T-helper 2 cell treated with Interferon-gamma antibody and Interleukin-4, amounts not matched to agents 100 ng/mL and 5 ng/mL, for 36 hours (primary cell): ENCODE data around the gene CSRP1. TPM values are rescaled to one million over a fixed set of nuclear protein-coding genes. Genes with fewer than 3 reads are reported as not detected.
"Not testable (repeated sequence)": the region's sequence is repeated elsewhere in the genome, so short reads cannot be mapped to it uniquely, and the experiment has no call there.

Source experiments
- intact Hi-C: fragments of 100-400 bp; cut with micrococcal nuclease; formaldehyde crosslinking; loops from one replicate; pipeline ENCODE4 v1.15.1; 2023
- total RNA-seq: library from RNA; stranded (reverse); gene quantifications from 2 replicates; pipeline ENCODE4 v1.2.3, GENCODE V29; 2022

The CSRP1 gene
- total RNA-seq, 1 donor from 2014 or later = 83.6 TPM

DNA sequence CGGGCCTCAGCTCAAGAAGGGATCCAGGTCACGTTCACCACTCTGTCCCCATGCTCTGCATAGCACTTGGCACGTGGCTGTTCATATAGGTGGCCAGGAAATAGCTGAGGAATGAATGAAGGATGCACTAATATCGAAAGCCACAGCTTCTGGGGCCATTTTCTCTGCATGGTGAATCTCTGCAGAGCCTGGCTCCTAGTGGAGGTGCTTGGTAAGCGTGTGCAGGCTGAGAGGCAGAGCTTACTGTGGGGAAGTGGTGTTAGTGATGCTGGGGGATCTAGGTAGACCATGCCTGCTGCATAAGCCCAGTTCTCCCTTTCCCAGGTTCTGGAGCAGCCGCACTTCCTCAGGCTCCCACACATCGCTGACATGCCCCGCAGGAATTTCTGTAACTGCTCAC, 8.3 kb downstream of the CSRP1 start:
- intact Hi-C loops = no loop called here

DNA sequence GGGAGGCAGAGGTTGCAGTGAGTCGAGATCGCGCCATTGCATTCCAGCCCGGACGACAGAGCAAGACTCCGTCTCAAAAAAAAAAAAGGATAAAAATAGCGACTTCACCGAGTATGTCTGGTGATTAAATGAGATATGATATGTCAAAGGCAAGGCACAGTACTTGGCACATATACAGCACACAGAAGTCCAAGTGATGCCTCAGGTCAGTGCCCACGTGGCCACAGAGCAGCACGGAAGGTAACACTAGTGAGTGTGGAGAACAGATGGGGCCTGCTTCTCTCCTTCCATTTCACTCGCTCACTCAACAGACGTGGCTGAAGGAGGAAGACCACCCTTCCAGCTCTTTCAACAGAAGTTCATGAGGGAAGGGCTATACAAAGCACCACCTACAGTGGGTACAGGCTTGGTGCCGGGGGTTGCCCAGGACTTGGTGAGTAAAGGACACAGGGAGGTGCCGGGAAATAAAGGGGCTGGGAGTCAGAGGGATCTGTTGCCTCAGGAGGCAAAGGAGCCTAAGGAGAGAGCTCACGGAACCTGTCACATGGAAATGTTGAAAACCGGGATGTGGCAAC, 8.9 kb downstream of the CSRP1 start:
- intact Hi-C loops = no loop called here

GRCh38 chr1:201496296-201496690, 10.6 kb downstream of the CSRP1 start:
- intact Hi-C loops = no loop called here

DNA sequence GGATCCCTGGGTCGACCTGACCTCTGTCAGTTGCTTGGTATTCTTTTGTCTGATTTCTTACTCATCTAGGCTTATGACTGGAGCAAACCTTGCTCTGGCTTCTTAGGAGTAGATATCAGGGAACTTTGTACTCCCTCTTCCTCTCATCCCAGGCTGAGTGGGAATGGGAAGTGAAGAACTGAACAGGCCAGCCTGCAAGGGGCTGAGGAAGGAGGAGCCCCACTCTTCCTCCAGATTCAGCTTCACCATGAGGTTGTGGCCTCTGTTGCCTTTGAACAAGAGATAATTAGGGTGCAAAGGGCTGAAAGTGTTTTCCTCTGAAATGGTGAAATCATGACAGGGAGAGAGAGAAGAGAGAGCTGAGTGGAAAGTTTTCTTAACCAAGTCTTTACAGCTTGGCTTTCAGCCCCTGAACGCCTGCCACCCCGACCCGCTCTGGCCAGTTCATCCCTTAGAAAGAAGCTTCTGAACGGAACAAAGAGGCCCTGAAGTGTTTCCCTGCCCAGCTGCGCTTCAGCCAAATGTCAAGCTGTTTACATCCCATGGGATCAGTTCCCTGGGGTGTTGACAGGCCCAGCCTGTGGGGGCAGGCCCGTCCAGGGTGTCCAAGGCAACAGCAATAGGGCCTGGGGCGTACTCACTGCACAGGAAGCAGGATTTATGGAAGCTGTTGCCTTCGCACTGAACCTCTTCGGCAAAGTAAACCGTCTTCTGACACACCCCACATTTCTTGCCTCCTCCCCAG, 11.2 kb downstream of the CSRP1 start:
- intact Hi-C loops = no loop called here

- intact Hi-C loops = no loop called here
These were observed 12.9 kb downstream of the CSRP1 start for GRCh38 chr1:201493757-201494617.

- intact Hi-C loops = not testable (repeated sequence)
These were observed 13.8 kb downstream of the CSRP1 start for GRCh38 chr1:201493026-201493656.

DNA sequence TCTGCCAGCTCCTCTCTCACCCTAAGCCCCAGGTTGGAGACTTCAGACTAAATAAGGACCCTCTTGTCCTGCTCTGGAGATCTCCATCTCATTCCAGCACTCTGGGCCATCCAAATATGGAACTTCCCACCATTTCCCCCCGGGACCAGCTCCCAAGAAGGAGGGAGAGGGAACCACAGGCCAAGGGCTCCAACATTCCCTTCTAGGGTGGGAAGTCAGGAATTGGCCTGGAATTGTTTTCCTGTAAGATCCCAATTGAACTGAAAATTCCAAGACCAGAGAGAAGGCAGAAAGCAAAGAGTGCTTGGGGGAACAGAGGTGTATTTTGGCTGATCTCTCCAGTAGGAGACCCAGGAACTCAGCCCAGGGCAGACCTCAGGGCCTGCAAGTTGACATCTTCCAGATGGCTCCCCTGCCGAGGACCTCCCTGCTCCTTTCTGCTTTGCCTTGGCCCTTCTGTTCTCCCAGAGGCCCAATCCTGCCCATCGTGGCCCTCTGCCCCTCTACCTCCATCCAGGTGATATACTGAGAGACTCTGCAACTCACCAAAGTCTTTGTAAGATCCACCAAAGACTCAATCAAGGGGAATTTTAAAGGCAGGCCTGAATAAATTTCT, 14.9 kb downstream of the CSRP1 start:
- intact Hi-C loops = no loop called here

GRCh38 chr1:201490708-201491131, 16.2 kb downstream of the CSRP1 start:
- intact Hi-C loops = no loop called here

- intact Hi-C loops = no loop called here
These were observed 17.2 kb downstream of the CSRP1 start for GRCh38 chr1:201489643-201490261.

- intact Hi-C loops = no loop called here
These were observed 17.9 kb downstream of the CSRP1 start for GRCh38 chr1:201488830-201489589.

DNA sequence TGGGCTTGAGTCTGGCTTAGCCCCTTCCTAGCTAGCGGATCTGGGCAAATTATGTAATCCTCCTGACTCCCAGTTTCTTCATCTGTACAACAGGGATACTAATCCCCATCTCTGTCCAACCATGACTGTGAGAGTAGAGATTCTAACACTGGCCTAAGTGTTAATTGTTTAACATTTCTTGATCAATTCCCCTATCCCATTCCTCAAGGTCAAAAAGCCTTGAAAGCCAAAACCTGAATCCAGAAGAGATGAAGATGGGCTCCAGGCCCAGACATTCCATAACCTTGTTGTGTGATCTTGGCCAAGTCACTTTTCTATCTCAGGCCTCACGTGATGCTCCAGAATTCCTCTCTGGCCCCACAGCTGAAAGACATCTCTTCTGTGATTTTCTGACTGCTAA, 19.2 kb downstream of the CSRP1 start:
- intact Hi-C loops = no loop called here

GRCh38 chr1:201486187-201486586, 20.7 kb downstream of the CSRP1 start:
- intact Hi-C loops = no loop called here

- intact Hi-C loops = no loop called here
These were observed 21.6 kb downstream of the CSRP1 start for GRCh38 chr1:201485184-201485774.

GRCh38 chr1:201483373-201483949, 23.5 kb downstream of the CSRP1 start:
- intact Hi-C loops = no loop called here

GRCh38 chr1:201482755-201483154, 24.2 kb downstream of the CSRP1 start:
- intact Hi-C loops = loop anchor here (1.0 kb wide), 3 partner anchors 25 to 34 kb away; partner anchors contain the start of gene CSRP1

DNA sequence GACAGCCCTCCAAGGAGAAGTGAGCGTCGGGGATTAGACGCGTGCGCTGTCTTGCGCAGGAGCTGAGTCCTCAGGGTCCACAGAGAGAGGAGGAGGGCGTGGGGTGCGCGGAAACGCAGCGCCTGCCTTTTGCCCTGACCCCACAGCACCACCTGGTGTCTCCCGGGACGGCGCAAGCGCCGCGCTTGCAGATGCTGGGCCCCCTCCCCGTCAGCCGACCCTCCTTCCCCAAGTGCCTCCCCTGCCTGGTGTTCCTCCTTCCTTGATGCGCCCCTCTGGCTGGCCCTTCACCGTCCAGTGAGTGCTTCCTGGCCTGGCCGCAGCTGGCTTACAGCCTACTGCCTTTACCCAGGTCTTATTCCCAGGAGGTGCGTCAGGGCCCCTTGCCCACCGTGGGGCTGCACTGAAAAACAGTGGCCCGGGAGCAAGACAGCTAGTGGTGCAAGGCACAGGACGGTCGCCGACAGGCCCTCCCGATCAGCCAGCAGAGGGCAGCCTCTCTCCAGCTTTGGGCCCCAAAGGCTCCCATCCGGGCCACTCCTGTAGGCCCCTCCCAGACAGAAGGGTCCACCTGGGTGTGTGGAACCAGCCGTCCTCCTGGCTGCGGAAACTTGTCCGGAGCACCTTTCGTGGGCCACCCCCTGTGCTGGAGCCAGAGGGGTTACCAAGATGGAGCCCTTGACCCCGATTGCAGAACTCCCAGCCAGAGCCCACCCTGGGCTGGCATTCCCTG, 25.0 kb downstream of the CSRP1 start:
- intact Hi-C loops = loop anchor here (1.0 kb wide), 3 partner anchors 25 to 34 kb away; partner anchors contain the start of gene CSRP1

DNA sequence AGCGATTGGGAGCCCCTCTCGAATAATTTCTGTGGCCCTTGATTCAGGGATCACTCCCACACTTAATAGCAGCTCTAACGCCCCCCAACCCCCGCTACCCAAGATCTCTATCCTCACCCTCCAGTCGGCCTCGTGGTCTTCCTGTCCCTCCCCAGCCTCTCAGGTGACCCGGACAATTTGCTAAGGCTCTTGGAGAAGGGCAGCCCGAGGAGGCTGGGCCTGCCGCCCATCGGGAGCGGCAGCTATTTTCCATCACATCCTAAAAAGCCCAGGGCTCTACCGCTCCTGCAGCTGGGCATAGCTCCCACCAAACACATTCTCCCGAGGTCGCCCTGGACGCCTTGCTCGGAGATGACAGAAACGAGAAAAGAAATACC, 25.9 kb downstream of the CSRP1 start:
- intact Hi-C loops = no loop called here

DNA sequence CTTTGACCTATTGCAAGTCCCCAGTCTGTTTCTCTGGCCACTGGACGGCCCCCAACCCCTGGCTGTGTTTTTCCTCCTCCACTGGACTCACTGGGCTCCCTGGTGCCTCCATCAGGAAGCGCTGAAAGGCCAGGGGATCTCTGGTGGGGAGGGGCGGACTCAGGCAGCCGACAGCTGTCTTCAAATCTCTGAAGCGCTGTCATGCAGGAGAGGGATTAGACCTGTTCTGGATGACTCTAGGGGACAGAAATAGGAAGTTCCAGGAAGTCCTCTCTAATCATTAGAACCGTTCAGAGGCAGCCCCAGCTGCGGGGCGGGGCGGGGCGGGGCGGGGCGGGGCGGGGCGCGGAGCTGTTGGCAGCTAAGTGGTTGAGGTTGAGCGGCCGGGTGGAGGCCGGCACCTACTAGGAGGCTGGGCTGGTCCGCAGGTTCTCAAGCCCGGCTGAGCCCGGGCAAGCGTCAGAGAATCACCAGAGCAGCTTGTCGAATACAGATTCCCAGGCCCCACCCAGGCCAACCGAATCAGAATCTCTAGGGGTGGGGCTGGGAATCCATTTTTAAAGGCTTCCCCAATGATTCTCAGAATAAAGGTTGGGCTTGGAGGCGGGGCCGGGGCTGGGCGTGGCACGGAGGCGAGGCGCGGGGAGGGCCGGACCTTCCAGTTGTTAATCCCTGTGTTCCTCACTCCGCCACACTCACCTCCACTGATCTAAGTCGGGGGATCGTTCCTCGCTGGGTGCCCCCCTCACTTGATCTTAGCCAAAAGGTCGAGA, 26.5 kb downstream of the CSRP1 start:
- intact Hi-C loops = loop anchor here (1.0 kb wide), 2 partner anchors 11 to 45 kb away; partner anchors contain the start of gene PHLDA3
